ENCODE data around the gene HINT3. TPM values are rescaled to one million over a fixed set of nuclear protein-coding genes. Genes with fewer than 3 reads are reported as not detected.

HINT3 gene
- total RNA-seq, 1 donor from 2014 or later: 11.8 TPM

DNA sequence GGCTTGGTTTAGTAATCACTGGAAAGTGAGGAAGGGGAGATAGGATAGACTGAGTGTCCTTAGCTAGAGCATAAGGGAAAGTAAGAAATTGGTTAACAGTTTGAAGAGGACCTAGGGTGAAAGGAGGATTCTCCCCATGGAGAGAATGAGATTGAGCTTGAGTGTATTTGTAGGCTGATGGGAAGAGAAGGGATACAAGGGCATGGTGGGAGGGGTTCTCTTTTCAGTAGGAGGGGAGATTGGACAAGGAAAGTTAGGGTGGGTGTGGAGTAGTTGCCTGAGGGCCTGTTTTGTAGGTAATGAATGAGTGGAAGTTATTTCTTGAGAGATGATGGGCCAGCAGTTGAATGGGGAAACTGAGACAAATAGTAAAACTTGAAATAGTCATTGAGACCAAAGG lies 31.7 kb downstream of the HINT3 start:
- H3K27me3 Mint-ChIP-seq (ENCODE audit: low read depth, unreplicated experiment): no peaks in the 10 kb centered on the region

DNA sequence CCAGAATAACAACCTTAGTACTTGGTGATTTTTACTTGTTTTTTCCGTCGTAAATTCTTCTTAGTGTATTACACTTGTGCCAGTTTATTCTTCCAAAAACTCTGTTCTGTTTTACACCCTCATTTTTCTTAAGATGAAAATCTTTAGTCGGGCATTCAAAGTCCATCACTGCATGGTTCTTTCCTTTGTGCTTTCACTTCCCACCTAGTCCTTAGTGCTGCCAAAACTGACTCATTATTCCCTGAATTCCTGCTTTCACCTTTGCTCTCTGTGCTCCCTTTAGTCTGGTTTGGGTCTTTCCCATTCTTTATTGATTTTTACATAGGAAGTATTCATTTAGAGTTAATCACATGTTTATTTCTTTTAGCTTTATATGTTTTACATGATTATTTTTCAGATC lies 33.1 kb downstream of the HINT3 start:
- DNase-seq (ENCODE audit: low read depth) (peak; percentile 6), FAIRE-seq (no peak)
- H3K27me3 Mint-ChIP-seq (ENCODE audit: low read depth, unreplicated experiment): no peaks in the 10 kb centered on the region
- Histone ChIP-seq H4K20me1 (ENCODE audit: insufficient read depth, low read length) (peaks cover 35% of the 10 kb centered on the region), H3K4me2 (ENCODE audit: low read length) (peak overlapping the region; percentile 44), H3K27ac (ENCODE audit: low read depth, low read length) (no peak overlapping the region), H3K4me3 (ENCODE audit: insufficient read depth, low read depth, low read length) (no peak overlapping the region), H2AFZ (ENCODE audit: low read depth, low read length) (no peak overlapping the region), H3K36me3 (ENCODE audit: insufficient read depth, low read length) (no peaks in the 10 kb centered on the region), H3K4me1 (ENCODE audit: insufficient read depth, low read length) (peaks cover 7% of the 10 kb centered on the region), H3K9me3 (ENCODE audit: insufficient read depth, low read depth, low read length) (no peaks in the 10 kb centered on the region), H3K27me3 (ENCODE audit: insufficient read depth, low read length) (no peaks in the 10 kb centered on the region), H3K9ac (ENCODE audit: low read length) (no peak overlapping the region), H3K79me2 (ENCODE audit: insufficient read depth, low read length) (peaks cover 77% of the 10 kb centered on the region)
- TF ChIP-seq, protein P1, sequence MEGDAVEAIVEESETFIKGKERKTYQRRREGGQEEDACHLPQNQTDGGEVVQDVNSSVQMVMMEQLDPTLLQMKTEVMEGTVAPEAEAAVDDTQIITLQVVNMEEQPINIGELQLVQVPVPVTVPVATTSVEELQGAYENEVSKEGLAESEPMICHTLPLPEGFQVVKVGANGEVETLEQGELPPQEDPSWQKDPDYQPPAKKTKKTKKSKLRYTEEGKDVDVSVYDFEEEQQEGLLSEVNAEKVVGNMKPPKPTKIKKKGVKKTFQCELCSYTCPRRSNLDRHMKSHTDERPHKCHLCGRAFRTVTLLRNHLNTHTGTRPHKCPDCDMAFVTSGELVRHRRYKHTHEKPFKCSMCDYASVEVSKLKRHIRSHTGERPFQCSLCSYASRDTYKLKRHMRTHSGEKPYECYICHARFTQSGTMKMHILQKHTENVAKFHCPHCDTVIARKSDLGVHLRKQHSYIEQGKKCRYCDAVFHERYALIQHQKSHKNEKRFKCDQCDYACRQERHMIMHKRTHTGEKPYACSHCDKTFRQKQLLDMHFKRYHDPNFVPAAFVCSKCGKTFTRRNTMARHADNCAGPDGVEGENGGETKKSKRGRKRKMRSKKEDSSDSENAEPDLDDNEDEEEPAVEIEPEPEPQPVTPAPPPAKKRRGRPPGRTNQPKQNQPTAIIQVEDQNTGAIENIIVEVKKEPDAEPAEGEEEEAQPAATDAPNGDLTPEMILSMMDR (IDR thresholded peaks at IDR 0.05; ENCODE audit: insufficient read depth, low read depth, low read length): no peak
- peak overlapping the region; percentile 7 for H3K27ac Mint-ChIP-seq (ENCODE audit: unreplicated experiment)
- H3K4me3 Mint-ChIP-seq (ENCODE audit: unreplicated experiment): peak overlapping the region; percentile 50
- H3K4me1 Mint-ChIP-seq (ENCODE audit: low read depth, unreplicated experiment): peaks cover 14% of the 10 kb centered on the region
- no peaks in the 10 kb centered on the region for H3K36me3 Mint-ChIP-seq (ENCODE audit: low read depth, unreplicated experiment)
- H3K9me3 Mint-ChIP-seq (ENCODE audit: unreplicated experiment): no peaks in the 10 kb centered on the region

More for the DNA sequence above, 31.7 kb downstream of the HINT3 start:
- Histone ChIP-seq H3K27me3 (ENCODE audit: insufficient read depth, low read length) (no peaks in the 10 kb centered on the region), H3K4me1 (ENCODE audit: insufficient read depth, low read length) (peaks cover 21% of the 10 kb centered on the region), H3K9ac (ENCODE audit: low read length) (no peak overlapping the region), H3K4me2 (ENCODE audit: low read length) (no peak overlapping the region), H3K9me3 (ENCODE audit: insufficient read depth, low read depth, low read length) (no peaks in the 10 kb centered on the region), H4K20me1 (ENCODE audit: insufficient read depth, low read length) (peaks cover 32% of the 10 kb centered on the region), H3K27ac (ENCODE audit: low read depth, low read length) (no peak overlapping the region), H2AFZ (ENCODE audit: low read depth, low read length) (no peak overlapping the region), H3K4me3 (ENCODE audit: insufficient read depth, low read depth, low read length) (no peak overlapping the region), H3K79me2 (ENCODE audit: insufficient read depth, low read length) (peaks cover 66% of the 10 kb centered on the region), H3K36me3 (ENCODE audit: insufficient read depth, low read length) (no peaks in the 10 kb centered on the region)
- Mint-ChIP-seq H3K9me3 (ENCODE audit: unreplicated experiment) (no peaks in the 10 kb centered on the region), H3K27ac (ENCODE audit: unreplicated experiment) (no peak overlapping the region), H3K4me3 (ENCODE audit: unreplicated experiment) (no peak overlapping the region), H3K4me1 (ENCODE audit: low read depth, unreplicated experiment) (peaks cover 22% of the 10 kb centered on the region), H3K36me3 (ENCODE audit: low read depth, unreplicated experiment) (no peaks in the 10 kb centered on the region)
- no peak for DNase-seq (ENCODE audit: low read depth)
- TF ChIP-seq EZH2 (IDR thresholded peaks at IDR 0.05; ENCODE audit: insufficient read depth, low read length): no peak
- TF ChIP-seq, protein P1 (IDR thresholded peaks at IDR 0.05; ENCODE audit: insufficient read depth, low read depth, low read length): no peak
- FAIRE-seq: no peak

DNA sequence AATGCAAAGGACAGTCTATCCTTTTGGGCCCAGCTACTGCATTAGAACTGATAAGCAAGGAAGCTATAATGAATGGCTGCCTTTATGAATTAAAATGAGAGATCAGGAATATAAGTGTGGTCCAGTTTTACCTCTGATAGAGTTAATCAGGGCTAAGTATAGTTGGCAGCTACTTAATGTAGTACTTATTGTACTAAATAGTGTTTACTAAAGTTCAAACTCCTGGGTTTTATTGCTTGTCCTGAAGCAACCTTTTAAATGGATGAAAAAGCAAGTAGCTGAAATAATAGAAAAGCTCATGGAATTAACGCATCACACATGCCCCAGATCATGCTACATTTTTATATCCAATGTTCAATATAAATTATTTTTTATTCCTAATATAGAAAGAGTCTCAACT lies 35.1 kb downstream of the HINT3 start:
- Mint-ChIP-seq H3K4me3 (ENCODE audit: unreplicated experiment) (no peak overlapping the region), H3K27me3 (ENCODE audit: low read depth, unreplicated experiment) (no peaks in the 10 kb centered on the region), H3K9me3 (ENCODE audit: unreplicated experiment) (no peaks in the 10 kb centered on the region), H3K4me1 (ENCODE audit: low read depth, unreplicated experiment) (peaks cover 10% of the 10 kb centered on the region), H3K36me3 (ENCODE audit: low read depth, unreplicated experiment) (no peaks in the 10 kb centered on the region), H3K27ac (ENCODE audit: unreplicated experiment) (no peak overlapping the region)
- Histone ChIP-seq H3K4me3 (ENCODE audit: insufficient read depth, low read depth, low read length) (no peak overlapping the region), H3K27me3 (ENCODE audit: insufficient read depth, low read length) (no peaks in the 10 kb centered on the region), H3K4me2 (ENCODE audit: low read length) (no peak overlapping the region), H3K4me1 (ENCODE audit: insufficient read depth, low read length) (no peaks in the 10 kb centered on the region), H3K27ac (ENCODE audit: low read depth, low read length) (no peak overlapping the region), H3K36me3 (ENCODE audit: insufficient read depth, low read length) (no peaks in the 10 kb centered on the region), H2AFZ (ENCODE audit: low read depth, low read length) (no peak overlapping the region), H3K9me3 (ENCODE audit: insufficient read depth, low read depth, low read length) (no peaks in the 10 kb centered on the region), H3K9ac (ENCODE audit: low read length) (no peak overlapping the region), H4K20me1 (ENCODE audit: insufficient read depth, low read length) (peaks cover 42% of the 10 kb centered on the region), H3K79me2 (ENCODE audit: insufficient read depth, low read length) (peaks cover 76% of the 10 kb centered on the region)
- DNase-seq (ENCODE audit: low read depth): no peak
- TF ChIP-seq EZH2 (IDR thresholded peaks at IDR 0.05; ENCODE audit: insufficient read depth, low read length): no peak
- TF ChIP-seq, protein P1 (IDR thresholded peaks at IDR 0.05; ENCODE audit: insufficient read depth, low read depth, low read length): no peak
- no peak for FAIRE-seq

All from astrocyte (in vitro differentiated cells and primary cell).